Neutrophil (primary cell): ENCODE results near the gene ATOH7.

Source experiments
- H3K27ac ChIP-seq: fragments of 200-600 bp; sonication (generic); 2 replicates; pipeline ENCODE4 v1.5.1; 2016; ENCODE audit warnings: mild to moderate bottlenecking, moderate library complexity
- H3K27me3 ChIP-seq: fragments of 200-600 bp; sonication (generic); 2 replicates; pipeline ENCODE4 v1.6.0; 2016; ENCODE audit warnings: mild to moderate bottlenecking
- H3K36me3 ChIP-seq: fragments of 200-600 bp; sonication (generic); 2 replicates; pipeline ENCODE4 v1.5.1; 2017
- H3K4me1 ChIP-seq, 2 experiments: fragments of 200-600 bp in 1 of 2; sonication (generic) in 1 of 2; 1 replicate in 1 of 2; 2 replicates in 1 of 2; pipeline versions ENCODE4 v1.5.1 to v1.6.1; 2013 to 2016; ENCODE audit warnings: low read depth in 1 of 2, low read length in 1 of 2, mild to moderate bottlenecking in 1 of 2, moderate library complexity in 1 of 2; ENCODE audit not compliant: control insufficient read depth in 1 of 2, insufficient read depth in 1 of 2
- H3K4me3 ChIP-seq, 2 experiments: fragments of 200-600 bp in 1 of 2; sonication (generic) in 1 of 2; 1 replicate in 1 of 2; 2 replicates in 1 of 2; pipeline ENCODE4 v1.5.1; 2013 to 2016; ENCODE audit warnings: low read depth in 1 of 2, low read length in 1 of 2, mild to moderate bottlenecking in 1 of 2, moderate library complexity in 1 of 2
- H3K9me3 ChIP-seq: fragments of 200-600 bp; sonication (generic); 2 replicates; pipeline ENCODE4 v1.5.1; 2016
- TF ChIP-seq, protein P1 (sequence below): fragments of 200-600 bp; sonication (generic); IDR thresholded peaks from 2 replicates; pipeline ENCODE4 v1.5.1; 2016; ENCODE audit warnings: antibody characterized with exemption

The ATOH7 gene

DNA sequence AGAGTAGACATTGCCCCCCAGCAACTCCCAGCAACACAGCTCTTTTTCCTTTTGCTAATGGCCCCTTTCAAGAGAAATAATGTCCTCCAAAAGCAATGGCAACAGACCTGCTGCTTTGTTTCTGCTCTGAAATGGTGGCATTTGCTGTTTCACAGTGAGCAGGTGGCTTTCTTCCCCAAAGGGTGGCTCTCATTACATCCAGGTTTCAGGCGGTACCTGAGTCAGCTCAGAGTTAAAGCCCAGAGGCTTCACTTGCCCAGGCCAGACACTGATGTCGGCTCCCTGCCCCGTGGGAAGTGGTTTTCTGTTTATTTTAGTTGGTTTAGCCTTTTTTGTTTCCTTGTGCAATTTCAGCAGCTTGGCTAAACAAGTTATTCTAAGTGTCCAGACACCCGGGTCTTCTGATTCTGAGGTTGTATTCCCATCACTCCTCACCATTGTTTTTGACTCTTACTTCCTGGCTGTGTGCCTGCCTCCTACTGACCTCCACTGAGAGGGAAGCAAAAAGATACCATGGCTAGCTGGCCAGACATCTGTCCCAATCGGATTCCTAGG, 7.8 kb upstream of the ATOH7 start:
- no peaks in the 10 kb centered on the region for H3K36me3 ChIP-seq
- no peaks in the 10 kb centered on the region for H3K4me1 ChIP-seq
- TF ChIP-seq, protein P1, sequence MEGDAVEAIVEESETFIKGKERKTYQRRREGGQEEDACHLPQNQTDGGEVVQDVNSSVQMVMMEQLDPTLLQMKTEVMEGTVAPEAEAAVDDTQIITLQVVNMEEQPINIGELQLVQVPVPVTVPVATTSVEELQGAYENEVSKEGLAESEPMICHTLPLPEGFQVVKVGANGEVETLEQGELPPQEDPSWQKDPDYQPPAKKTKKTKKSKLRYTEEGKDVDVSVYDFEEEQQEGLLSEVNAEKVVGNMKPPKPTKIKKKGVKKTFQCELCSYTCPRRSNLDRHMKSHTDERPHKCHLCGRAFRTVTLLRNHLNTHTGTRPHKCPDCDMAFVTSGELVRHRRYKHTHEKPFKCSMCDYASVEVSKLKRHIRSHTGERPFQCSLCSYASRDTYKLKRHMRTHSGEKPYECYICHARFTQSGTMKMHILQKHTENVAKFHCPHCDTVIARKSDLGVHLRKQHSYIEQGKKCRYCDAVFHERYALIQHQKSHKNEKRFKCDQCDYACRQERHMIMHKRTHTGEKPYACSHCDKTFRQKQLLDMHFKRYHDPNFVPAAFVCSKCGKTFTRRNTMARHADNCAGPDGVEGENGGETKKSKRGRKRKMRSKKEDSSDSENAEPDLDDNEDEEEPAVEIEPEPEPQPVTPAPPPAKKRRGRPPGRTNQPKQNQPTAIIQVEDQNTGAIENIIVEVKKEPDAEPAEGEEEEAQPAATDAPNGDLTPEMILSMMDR, result no peak
- H3K9me3 ChIP-seq, result no peaks in the 10 kb centered on the region
- H3K27ac ChIP-seq, result no peak overlapping the region
- peaks cover 1% of the 10 kb centered on the region for H3K27me3 ChIP-seq
- no peak overlapping the region for H3K4me3 ChIP-seq

DNA sequence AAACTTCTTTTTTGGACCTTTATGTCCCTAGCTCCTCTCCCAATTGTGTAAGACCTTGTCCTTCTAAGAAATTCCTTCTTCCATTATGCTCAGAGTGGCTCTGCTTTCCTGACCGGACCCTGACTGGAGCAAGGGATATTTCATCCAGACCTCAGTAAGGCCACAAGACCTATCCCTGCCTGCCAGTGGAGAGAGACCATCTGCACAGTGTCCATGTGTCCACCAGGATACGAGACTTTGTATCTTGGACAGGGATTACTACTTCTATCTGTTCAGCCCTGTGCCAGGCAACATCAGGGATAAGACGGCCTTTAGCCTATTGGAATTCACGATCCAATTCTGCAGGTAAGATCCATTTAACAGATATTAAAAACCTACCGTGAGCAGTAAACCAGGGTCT, 7.2 kb upstream of the ATOH7 start:
- Histone ChIP-seq H3K4me3 (no peak overlapping the region), H3K4me1 (no peaks in the 10 kb centered on the region), H3K9me3 (no peaks in the 10 kb centered on the region), H3K27ac (no peak overlapping the region), H3K27me3 (peaks cover 7% of the 10 kb centered on the region), H3K36me3 (no peaks in the 10 kb centered on the region)
- TF ChIP-seq, protein P1, result no peak

DNA sequence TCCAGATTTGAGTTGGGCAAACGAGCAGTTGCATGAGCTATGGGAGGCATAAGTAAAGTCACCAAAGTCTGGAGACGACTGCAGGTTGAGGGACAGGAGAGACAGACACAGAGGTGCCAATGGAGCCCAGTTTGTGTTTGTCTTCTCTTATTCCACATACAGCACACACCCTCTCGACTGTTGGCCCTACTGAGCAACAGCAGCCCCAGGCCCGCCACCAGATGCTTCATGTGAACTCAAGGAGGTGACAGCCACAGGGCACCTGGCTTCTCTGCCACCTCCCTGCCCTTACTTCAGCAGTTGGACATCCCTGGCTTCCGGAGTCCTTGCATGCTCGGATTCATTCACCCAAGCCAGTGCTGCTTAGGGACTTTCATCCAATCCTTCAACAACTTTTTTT, 6.5 kb upstream of the ATOH7 start:
- TF ChIP-seq, protein P1, result no peak

DNA sequence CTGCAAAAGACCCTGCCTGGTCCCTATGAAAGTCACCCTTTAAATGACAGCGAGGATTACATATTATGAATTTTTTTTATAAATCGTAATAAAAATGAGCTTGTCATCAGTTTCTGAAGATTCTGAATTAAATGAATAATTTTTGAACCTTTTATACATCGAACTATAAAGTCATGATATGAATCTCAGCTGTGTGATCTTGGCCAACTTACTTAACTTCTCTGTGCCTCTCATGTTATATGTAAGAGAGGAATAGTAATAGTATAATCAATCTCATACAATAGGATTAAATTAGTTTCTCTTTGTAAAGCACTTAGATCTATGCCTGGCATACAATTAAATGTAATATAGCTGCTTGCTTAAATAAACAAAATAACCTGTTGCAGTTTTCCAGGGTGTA, 5.3 kb upstream of the ATOH7 start:
- TF ChIP-seq, protein P1, result no peak
- Histone ChIP-seq H3K36me3 (no peaks in the 10 kb centered on the region), H3K4me1 (no peaks in the 10 kb centered on the region), H3K27ac (no peak overlapping the region), H3K9me3 (no peaks in the 10 kb centered on the region), H3K4me3 (no peak overlapping the region), H3K27me3 (peaks cover 26% of the 10 kb centered on the region)

More for the DNA sequence above, 6.5 kb upstream of the ATOH7 start:
- peaks cover 14% of the 10 kb centered on the region for H3K27me3 ChIP-seq
- no peaks in the 10 kb centered on the region for H3K36me3 ChIP-seq
- no peak overlapping the region for H3K27ac ChIP-seq
- no peak overlapping the region for H3K4me3 ChIP-seq
- no peaks in the 10 kb centered on the region for H3K4me1 ChIP-seq
- H3K9me3 ChIP-seq, result no peaks in the 10 kb centered on the region

DNA sequence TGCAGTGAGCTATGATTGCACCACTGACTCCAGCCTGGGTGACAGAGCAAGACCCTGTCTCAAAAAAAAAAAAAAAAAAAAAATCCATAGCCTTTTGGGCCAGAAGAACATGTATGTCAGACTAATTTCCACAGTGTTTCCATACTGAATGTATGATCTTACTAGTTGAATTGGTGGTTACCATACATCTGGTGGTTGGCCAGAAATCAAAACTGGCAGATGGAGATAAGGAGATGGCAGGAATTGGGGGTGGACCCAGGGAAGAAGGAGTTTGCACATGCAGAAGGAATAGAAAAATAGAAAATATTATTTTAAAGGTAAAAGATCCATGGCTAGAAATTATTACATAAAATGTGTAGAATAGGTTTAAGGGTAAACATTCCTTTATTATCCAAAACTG, 3.7 kb upstream of the ATOH7 start:
- TF ChIP-seq, protein P1, result no peak
- peaks cover 42% of the 10 kb centered on the region for H3K27me3 ChIP-seq
- no peak overlapping the region for H3K27ac ChIP-seq
- H3K9me3 ChIP-seq, result no peaks in the 10 kb centered on the region
- no peak overlapping the region for H3K4me3 ChIP-seq
- H3K36me3 ChIP-seq, result no peaks in the 10 kb centered on the region
- H3K4me1 ChIP-seq, result peaks cover 11 to 13% of the 10 kb centered on the region in 2 experiments

DNA sequence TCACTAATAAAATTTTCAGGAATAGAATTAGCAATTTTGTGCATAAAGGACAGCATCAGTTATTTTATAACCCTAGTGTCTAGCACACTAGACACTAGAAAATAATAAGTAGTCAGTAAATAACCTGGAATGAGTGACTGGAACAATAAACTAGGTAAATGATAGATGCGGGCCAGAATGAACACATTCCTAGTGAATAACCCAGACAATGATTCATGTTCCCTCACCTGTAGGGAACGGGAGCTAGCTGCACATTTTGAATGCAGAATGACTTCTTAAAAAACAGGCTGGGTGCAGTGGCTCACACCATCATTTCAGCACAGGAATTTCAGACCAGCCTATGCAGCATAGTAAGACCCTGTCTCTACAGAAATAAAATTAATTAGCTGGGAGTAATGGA, 3.2 kb upstream of the ATOH7 start:
- Histone ChIP-seq H3K36me3 (no peaks in the 10 kb centered on the region), H3K27ac (no peak overlapping the region), H3K27me3 (peaks cover 47% of the 10 kb centered on the region), H3K4me1 (peaks cover 11 to 13% of the 10 kb centered on the region in 2 experiments), H3K9me3 (no peaks in the 10 kb centered on the region), H3K4me3 (no peak overlapping the region)
- TF ChIP-seq, protein P1, result no peak
